HG03457 (cell line): ENCODE results near the gene LILRB3.
"Not testable (repeated sequence)": the region's sequence is repeated elsewhere in the genome, so short reads cannot be mapped to it uniquely, and the experiment has no call there.

ENCODE experiments used
- ATAC-seq: cut with Tn5 transposase; IDR thresholded peaks from one replicate; pipeline ENCODE4 v1.9.1; 2021; ENCODE audit warnings: moderate number of reproducible peaks; ENCODE audit not compliant: unreplicated experiment

LILRB3 gene

GRCh38 chr19:54222474-54223276 lies at the start of gene LILRB3:
Gene LILRB3, minus strand, starts transcription at chr19:54223007. Its CDS starts 31 bp downstream, at chr19:54222976.
- not testable (repeated sequence) for ATAC-seq

DNA sequence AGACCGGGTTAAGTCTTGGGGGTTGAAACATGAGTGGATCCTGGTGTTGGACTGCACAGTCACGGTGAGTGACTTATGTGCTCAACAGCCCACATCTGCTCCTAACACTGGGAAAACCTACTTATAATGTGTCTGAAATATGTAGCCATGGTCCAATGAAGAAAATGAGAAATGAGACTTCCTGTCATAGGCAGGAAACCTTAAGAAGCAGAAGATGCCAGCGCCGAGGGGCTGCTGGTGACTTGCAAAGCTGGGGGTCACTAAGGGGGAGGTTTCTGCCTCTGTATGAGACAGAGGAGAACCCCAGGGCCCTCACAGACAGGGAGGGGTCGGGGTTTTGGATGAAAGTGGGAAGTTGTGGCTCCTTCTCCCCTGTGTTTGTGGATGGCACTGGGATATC lies 49.4 kb upstream of the LILRB3 start:
- ATAC-seq = not testable (repeated sequence)

- ATAC-seq = not testable (repeated sequence)
These were observed 48.8 kb upstream of the LILRB3 start for GRCh38 chr19:54271587-54271986.

DNA sequence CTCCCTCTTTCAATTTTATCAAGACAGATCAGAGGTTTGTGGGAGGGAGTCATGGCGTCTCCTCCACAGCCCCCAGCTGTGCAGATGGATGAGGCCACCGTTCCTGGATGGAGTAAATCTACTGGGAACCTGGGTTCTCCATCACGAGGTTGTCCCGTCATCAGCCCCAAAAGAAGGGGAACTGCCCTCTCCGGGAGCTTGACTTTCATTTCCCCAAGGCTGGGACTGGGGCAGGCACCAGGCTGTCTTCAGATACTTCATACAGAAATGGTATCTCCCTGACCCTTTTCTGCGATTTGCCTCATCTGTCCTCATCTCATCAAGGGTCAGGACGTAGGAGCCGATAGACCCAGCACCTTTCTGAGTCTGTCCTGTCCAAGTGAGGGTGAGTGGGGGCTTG lies 48.3 kb upstream of the LILRB3 start:
- ATAC-seq = no peak

DNA sequence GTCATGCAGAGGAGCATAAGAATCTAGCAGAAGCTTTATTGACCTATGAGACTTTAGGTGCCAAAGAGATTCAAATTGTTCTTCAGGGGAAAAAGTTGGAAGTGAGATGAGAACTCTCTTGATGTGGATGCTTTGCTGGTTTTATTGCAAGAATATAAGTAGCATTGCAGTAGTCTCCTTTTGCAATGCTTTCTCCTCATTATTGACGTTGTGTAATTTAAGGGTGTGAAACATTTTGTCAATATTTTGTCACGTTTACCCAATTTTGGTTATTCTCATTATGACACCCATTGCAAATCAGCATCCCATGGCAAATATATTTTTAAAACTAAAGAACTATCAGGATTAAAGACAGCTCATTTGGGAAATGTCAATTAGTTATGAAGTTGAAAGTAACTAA lies 46.1 kb upstream of the LILRB3 start:
- no peak for ATAC-seq

- no peak for ATAC-seq
These were observed 43.3 kb upstream of the LILRB3 start for GRCh38 chr19:54266133-54266532.

GRCh38 chr19:54262470-54262869 lies 39.7 kb upstream of the LILRB3 start:
- no peak for ATAC-seq

DNA sequence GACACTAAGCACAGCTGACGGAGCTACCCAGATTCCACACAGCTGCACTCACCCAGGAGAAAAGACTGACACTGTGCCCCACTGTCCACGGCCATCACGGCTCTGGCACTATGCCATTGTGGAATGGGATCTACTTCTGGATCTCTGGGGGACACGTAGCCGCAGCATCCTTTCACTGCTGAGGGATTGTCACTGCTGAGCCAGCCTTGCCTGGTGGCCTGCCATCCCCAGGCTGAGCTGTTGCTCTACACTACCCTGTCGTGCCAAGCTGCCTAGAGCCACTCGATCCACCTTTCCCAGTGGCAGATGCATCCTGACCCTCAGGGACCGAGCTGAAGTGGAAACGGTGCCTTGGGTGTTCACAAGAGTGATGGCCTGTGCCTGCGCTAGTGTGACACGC lies 39.3 kb upstream of the LILRB3 start:
- no peak for ATAC-seq

DNA sequence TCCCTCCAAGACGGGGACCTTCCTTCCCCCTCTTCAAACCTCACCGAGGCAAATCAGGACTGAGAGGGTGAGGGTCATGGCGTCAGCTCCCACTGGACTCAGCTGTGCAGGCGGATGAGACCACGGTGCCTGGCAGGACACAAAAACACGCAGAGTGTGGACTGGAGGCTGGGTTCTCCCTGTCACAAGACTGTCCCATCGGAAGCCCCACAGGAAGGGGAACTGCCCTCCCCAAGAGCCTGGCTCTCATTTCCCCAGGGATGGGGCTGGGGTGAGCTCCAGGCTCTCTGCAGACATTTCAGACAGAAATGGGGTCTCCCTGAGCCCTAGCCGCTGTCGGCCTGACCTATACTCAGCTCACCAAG lies 34.3 kb upstream of the LILRB3 start, which contains the start of gene LILRB5:
LILRB5 (minus strand) TSS at position 158 of the 365 bp plus-strand sequence; CDS start at position 78, 80 bp downstream.
- ATAC-seq = no peak

DNA sequence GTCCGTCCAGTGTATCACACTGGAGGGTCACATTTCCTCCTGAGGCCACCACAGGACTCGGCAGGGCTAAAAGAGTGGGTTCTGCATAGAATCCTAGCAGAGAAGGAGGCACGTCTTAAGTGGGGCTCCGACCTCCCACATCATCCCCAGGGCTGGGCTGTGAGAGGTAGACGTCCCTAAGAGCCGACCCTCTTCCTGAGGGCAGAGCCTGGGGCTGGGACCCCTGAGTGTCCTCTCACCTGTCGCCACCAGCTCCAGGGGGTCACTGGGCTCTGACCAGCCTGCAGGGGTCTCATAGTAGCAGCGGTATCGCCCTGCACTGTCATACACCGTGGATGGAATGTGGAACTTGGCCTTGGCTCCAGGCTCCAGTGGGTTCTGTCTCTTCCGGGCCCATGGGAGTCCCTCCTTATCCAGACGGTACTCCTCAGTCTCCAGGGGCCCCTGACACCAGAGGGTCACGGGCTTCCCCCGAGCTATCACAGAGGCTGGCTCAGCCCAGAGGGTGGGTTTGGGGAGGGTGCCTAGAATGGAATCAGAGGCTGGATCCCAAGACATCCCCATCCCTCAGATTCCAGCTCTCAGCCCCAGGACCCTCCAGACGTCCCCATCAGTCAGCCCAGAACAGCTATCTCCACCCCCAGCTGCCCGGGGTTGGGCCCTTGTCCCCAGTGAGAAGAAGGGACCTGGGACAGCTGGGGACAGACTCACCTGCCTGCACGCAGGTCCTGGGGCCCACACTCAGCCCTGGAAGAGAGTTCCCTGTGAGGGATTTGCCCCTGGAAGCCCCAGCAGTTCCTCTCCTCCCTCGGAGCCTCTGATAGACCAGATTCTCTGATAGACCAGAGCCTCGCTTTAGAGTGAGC lies 33.7 kb upstream of the LILRB3 start:
- ATAC-seq = no peak

DNA sequence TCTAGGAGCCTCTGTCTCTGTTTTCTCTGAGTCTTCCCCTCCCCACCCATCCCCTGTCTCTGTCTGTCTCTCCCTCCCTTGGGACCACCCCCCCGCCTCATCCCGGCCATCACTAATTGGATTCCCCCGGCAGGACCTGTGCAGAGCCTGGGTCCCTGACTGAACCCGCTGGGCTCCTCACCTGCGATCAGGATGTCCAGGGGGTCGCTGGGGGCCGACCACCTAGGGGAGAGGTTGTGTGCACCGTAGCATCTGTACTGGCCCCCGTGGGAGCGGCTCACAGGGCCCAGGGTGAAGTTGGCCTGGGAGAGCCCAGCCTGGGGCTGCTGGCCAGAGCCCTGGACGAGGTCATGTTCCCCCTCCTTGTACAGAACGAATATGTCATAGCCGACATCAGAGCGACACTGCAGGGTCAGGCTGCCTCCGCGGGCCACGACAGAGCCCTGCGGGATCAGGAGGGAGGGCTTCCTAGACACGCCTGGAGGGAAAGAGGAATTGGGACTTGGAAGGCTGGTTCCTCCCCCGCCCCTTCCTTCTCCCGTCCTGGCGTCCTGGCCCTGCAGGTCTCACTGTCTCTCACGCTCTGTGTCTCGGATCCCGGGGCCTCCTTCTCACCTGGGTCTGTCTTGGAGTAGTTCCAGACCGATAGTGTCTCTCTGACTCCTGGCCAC lies 32.4 kb upstream of the LILRB3 start:
- ATAC-seq = no peak

DNA sequence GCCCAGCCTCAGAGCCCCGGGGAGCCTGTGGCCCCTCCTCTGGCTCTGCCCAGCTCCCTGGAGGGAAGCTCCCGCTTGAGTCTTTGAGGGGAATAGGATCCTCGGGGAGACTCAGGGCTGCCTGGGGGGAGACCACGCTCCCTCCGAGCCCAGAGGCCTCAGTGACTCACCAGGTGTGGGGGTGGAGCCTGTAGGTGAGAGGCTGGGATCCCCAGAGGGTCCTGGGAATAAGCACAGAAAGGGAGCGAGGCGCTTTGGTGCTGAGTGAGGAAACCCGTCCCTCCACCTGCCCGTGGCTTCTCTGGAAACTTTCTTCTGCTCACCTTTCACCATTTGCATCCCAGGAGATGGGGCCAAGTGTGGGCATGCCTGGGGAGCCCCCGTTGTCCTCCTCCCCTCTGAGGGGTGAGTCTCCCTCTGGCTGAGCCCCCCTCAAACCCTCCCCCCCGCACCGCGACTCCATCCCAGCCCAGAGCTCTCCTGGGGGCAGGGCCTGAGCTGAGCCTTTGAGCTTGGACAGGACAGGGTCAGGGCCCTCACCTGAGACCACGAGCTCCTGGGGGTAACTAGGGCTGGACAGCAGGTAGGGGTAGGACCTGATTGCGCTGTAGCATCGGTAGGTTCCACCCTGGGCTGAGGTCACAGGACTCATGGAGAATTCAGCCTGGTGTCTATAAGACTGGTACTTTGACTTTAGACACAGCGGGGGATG lies 31.5 kb upstream of the LILRB3 start:
- ATAC-seq = no peak

DNA sequence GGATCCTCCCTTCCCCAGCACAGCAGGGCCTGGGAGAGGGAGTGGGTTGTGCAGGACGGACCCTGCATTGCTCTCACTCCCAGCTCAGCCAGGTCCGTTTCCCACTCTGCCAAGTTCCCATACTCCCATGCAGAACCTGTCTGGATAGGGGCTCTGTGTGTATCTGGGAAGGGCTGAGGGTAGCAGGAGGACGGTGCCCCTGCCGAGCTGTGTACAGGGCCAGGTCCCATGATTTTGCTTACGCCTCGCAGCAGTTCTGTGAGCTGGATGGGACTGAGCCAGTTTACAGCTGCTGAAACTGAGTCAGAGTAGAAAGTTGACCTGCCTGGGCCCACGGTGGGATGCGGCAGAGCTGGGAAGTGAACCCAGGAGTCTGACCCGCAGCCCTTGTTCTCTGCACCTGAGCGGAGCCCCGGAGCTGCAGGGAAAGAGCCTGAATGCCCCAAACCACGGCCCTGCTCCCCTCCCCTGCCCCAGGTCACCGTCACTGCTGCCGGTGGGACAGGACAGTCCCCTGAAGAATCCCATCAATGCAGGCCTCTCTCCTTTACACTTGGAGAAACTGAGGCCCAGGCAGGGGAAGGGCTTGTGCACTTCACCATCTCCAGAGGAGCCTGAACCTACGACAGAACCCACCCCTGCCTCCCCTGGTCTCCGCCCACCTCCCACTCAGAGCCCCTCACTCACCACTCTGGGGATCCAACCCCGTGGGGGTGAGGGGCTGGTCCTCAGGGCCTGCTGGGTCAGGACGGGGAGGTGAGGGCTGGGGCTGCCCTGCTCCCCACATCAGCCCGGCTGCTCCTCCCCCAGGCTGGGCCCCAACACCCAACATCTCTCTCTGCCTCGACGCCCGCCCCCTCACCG lies 30.8 kb upstream of the LILRB3 start:
- ATAC-seq = no peak

GRCh38 chr19:54252845-54253244 lies 30.0 kb upstream of the LILRB3 start:
- ATAC-seq = no peak

GRCh38 chr19:54252243-54252642 lies 29.4 kb upstream of the LILRB3 start:
- ATAC-seq = no peak

- ATAC-seq = no peak
These were observed 25.3 kb upstream of the LILRB3 start for GRCh38 chr19:54248016-54248601.

GRCh38 chr19:54247106-54247930 lies 24.5 kb upstream of the LILRB3 start:
- ATAC-seq = no peak

GRCh38 chr19:54245936-54246335 lies 23.1 kb upstream of the LILRB3 start:
- ATAC-seq = no peak

DNA sequence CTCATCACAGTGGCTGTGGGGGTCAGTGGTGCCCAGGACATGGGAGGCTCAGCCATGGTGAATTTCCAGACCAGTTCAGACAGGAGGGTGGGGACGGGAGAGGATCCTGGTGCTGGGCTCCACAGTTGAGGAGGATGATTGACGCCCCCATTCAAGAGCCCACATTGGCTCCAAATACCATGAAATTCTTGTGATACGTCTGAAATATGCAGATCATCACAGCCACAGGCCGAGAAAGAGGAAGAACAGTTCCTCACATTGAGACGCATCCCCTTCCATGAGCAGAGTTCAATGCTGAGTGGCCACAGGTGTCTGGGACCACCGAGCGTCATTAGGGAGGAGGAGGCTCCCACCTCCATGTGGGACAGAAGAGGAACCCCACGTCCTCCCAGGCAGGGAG lies 21.0 kb upstream of the LILRB3 start:
- not testable (repeated sequence) for ATAC-seq
